Measurements from ENCODE around the gene MEGF9. TPM values are rescaled to one million over a fixed set of nuclear protein-coding genes. Genes with fewer than 3 reads are reported as not detected.

The MEGF9 gene
- total RNA-seq: 10 to 100 TPM; 11.8 to 21.0 (median 15.7) TPM
- 1 to 10 TPM; 2.5 to 4.4 (median 3.0) TPM for polyA plus RNA-seq

- no peaks in the 10 kb centered on the region for H3K36me3 ChIP-seq
- peak; percentile 99 for DNase-seq
- WGBS, 2 donors: 0% methylated on average over 102 of the region's 102 CpGs
- H3K4me3 ChIP-seq: peak within 1 kb of the TSS; percentile 87 to 95 (median 90)
- peak within 1 kb of the TSS; percentile 84 to 91 (median 86) for H3K27ac ChIP-seq
- H3K27me3 ChIP-seq: no peaks in the 10 kb centered on the region
- intact Hi-C loops (cut with DNase I): loop anchor here (2.0 to 5.0 kb wide), 2 partner anchors 79 to 97 kb away; partner anchors contain the start of gene FBXW2
- TF ChIP-seq POLR2AphosphoS5 (IDR thresholded peaks at IDR 0.05) (peak; percentile 63 to 84 (median 82)), EP300 (IDR thresholded peaks at IDR 0.05) (no peak)
- H3K4me1 ChIP-seq: peaks cover 0 to 39% (median 30%) of the 10 kb centered on the region in 4 donors
- no peaks in the 10 kb centered on the region for H3K9me3 ChIP-seq
These were observed at the start of gene MEGF9 for GRCh38 chr9:120714088-120714845. TSS of gene MEGF9 (minus strand) at chr9:120714470. CDS start at chr9:120714358, 112 bp downstream.

- 84 to 90% methylated on average over 2 of the region's 2 CpGs for whole genome bisulfite sequencing, 2 donors
These were observed 46.7 kb upstream of the MEGF9 start for GRCh38 chr9:120761006-120761405.

GRCh38 chr9:120759755-120760400, 45.6 kb upstream of the MEGF9 start:
- H3K27ac ChIP-seq: no peak overlapping the region
- peaks cover 8 to 53% (median 19%) of the 10 kb centered on the region in 4 donors for H3K36me3 ChIP-seq
- peaks cover 0 to 12% (median 7%) of the 10 kb centered on the region in 4 donors for H3K4me1 ChIP-seq
- no peak overlapping the region for H3K4me3 ChIP-seq
- no peaks in the 10 kb centered on the region for H3K27me3 ChIP-seq
- intact Hi-C loops (cut with DNase I): no loop called here
- no peak for TF ChIP-seq CTCF (IDR thresholded peaks at IDR 0.05)
- no peak for TF ChIP-seq EP300 (IDR thresholded peaks at IDR 0.05)
- no peak for TF ChIP-seq POLR2A (IDR thresholded peaks at IDR 0.05)
- TF ChIP-seq POLR2AphosphoS5 (IDR thresholded peaks at IDR 0.05): no peak
- no peak for DNase-seq
- 96% methylated on average over 9 of the region's 9 CpGs for WGBS, 2 donors
- H3K9me3 ChIP-seq: no peaks in the 10 kb centered on the region

More at GRCh38 chr9:120761006-120761405, 46.7 kb upstream of the MEGF9 start:
- intact Hi-C loops (cut with DNase I): no loop called here
- H3K4me3 ChIP-seq: no peak overlapping the region
- H3K27ac ChIP-seq: no peak overlapping the region
- peaks cover 0 to 7% (median 4%) of the 10 kb centered on the region in 4 donors for H3K4me1 ChIP-seq
- H3K9me3 ChIP-seq: no peaks in the 10 kb centered on the region
- no peak for TF ChIP-seq POLR2A (IDR thresholded peaks at IDR 0.05)
- no peak for TF ChIP-seq EP300 (IDR thresholded peaks at IDR 0.05)
- no peak for TF ChIP-seq POLR2AphosphoS5 (IDR thresholded peaks at IDR 0.05)
- TF ChIP-seq CTCF (IDR thresholded peaks at IDR 0.05): no peak
- H3K27me3 ChIP-seq: no peaks in the 10 kb centered on the region
- H3K36me3 ChIP-seq: peaks cover 8 to 64% (median 19%) of the 10 kb centered on the region in 4 donors
- DNase-seq: no peak

GRCh38 chr9:120758544-120758943, 44.3 kb upstream of the MEGF9 start:
- peaks cover 0 to 12% (median 7%) of the 10 kb centered on the region in 4 donors for H3K4me1 ChIP-seq
- no peaks in the 10 kb centered on the region for H3K27me3 ChIP-seq
- no peak overlapping the region for H3K27ac ChIP-seq
- intact Hi-C loops (cut with DNase I): no loop called here
- DNase-seq: no peak
- H3K4me3 ChIP-seq: no peak overlapping the region
- WGBS, 2 donors: 88 to 90% methylated on average over 3 of the region's 3 CpGs
- H3K9me3 ChIP-seq: no peaks in the 10 kb centered on the region
- H3K36me3 ChIP-seq: peaks cover 0 to 40% (median 8%) of the 10 kb centered on the region in 4 donors
- no peak for TF ChIP-seq POLR2A (IDR thresholded peaks at IDR 0.05)
- no peak for TF ChIP-seq EP300 (IDR thresholded peaks at IDR 0.05)
- no peak for TF ChIP-seq CTCF (IDR thresholded peaks at IDR 0.05)
- TF ChIP-seq POLR2AphosphoS5 (IDR thresholded peaks at IDR 0.05): no peak

Measured in sigmoid colon (tissue), 7 donors.